Hepatocyte (in vitro differentiated cells): ENCODE measurements around the gene BLOC1S1.

Source experiments
- EZH2phosphoT487 ChIP-seq: fragments of 200-600 bp; sonication (generic); IDR thresholded peaks from one replicate; pipeline ENCODE4 v1.6.1; 2018; ENCODE audit warnings: antibody characterized with exemption, mild to moderate bottlenecking, low read depth, moderate library complexity; ENCODE audit not compliant: unreplicated experiment, severe bottlenecking
- TF ChIP-seq, protein P1 (sequence below): fragments of 200-600 bp; sonication (generic); IDR thresholded peaks from 2 replicates; pipeline ENCODE4 v1.5.1; 2016; ENCODE audit warnings: antibody characterized with exemption, mild to moderate bottlenecking; ENCODE audit not compliant: poor library complexity

DNA sequence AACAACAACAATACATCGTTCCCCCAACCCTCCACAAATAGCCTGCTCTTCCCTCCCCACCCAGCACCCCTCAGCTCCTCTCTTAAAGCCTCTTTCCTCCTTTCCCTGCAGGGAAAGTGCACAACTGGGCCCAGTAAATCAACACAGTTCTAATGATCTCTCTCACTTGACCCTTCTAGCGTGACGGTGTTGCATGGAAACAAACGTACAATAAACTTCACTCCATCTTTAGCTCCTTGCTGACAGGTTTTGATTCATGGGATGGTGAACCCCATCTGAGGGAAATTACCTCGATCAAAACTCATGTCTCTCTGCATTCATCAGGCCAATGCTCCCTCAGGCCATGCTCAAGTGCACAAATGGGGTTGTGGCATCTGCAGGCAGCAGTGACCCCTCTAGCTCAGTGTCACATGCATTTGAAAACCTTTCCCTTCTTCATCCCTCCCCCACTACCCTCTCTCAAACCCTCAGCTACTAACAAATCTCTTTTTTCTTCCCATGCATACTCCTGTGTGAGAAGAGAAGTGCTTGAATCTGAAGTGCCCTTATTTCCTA, 50.0 kb downstream of the BLOC1S1 start:
- TF ChIP-seq EZH2phosphoT487, result no peak
- TF ChIP-seq, protein P1, sequence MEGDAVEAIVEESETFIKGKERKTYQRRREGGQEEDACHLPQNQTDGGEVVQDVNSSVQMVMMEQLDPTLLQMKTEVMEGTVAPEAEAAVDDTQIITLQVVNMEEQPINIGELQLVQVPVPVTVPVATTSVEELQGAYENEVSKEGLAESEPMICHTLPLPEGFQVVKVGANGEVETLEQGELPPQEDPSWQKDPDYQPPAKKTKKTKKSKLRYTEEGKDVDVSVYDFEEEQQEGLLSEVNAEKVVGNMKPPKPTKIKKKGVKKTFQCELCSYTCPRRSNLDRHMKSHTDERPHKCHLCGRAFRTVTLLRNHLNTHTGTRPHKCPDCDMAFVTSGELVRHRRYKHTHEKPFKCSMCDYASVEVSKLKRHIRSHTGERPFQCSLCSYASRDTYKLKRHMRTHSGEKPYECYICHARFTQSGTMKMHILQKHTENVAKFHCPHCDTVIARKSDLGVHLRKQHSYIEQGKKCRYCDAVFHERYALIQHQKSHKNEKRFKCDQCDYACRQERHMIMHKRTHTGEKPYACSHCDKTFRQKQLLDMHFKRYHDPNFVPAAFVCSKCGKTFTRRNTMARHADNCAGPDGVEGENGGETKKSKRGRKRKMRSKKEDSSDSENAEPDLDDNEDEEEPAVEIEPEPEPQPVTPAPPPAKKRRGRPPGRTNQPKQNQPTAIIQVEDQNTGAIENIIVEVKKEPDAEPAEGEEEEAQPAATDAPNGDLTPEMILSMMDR, result no peak
